GM23338 (cell line): ENCODE data around the gene ESR1. TPM values are rescaled to one million over a fixed set of nuclear protein-coding genes. Genes with fewer than 3 reads are reported as not detected.

Experiments used
- ATAC-seq: fragments of 200-7000 bp; cut with Tn5 transposase; 3 replicates; pipeline ENCODE4 v1.9.1; 2020
- DNase-seq: peaks from one replicate; pipeline ENCODE4 v3.0.0-alpha.2; 2015; ENCODE audit warnings: low spot score
- H2AFZ ChIP-seq: fragments of 200-600 bp; sonication (generic); 2 replicates; pipeline ENCODE4 v1.8.0; 2016; ENCODE audit warnings: antibody characterized with exemption, mild to moderate bottlenecking, moderate library complexity
- H3F3A ChIP-seq: fragments of 200-600 bp; sonication (generic); replicated peaks from 2 replicates; pipeline ENCODE4 v1.8.0; 2017; ENCODE audit warnings: antibody characterized with exemption, mixed run types, low read depth
- H3K27ac ChIP-seq: fragments of 200-600 bp; sonication (generic); 2 replicates; pipeline ENCODE4 v1.6.1; 2016; ENCODE audit warnings: low read depth
- H3K27me3 ChIP-seq: fragments of 200-600 bp; sonication (generic); 2 replicates; pipeline ENCODE4 v1.8.0; 2016; ENCODE audit warnings: mild to moderate bottlenecking, mixed run types, moderate library complexity; ENCODE audit not compliant: insufficient read depth
- H3K36me3 ChIP-seq: fragments of 200-600 bp; sonication (generic); 2 replicates; pipeline ENCODE4 v1.8.0; 2016; ENCODE audit warnings: mild to moderate bottlenecking; ENCODE audit not compliant: insufficient read depth
- H3K4me1 ChIP-seq: fragments of 200-600 bp; sonication (generic); 2 replicates; pipeline ENCODE4 v1.8.0; 2016; ENCODE audit warnings: mild to moderate bottlenecking, moderate library complexity; ENCODE audit not compliant: insufficient read depth
- H3K4me2 ChIP-seq: fragments of 200-600 bp; sonication (generic); 2 replicates; pipeline ENCODE4 v1.7.1; 2017; ENCODE audit warnings: mixed run types
- H3K4me3 ChIP-seq: fragments of 200-600 bp; sonication (generic); 2 replicates; pipeline ENCODE4 v1.6.1; 2016; ENCODE audit warnings: mixed run types
- H3K79me2 ChIP-seq: fragments of 200-600 bp; sonication (generic); replicated peaks from 2 replicates; pipeline ENCODE4 v1.8.0; 2017; ENCODE audit warnings: mild to moderate bottlenecking; ENCODE audit not compliant: insufficient read depth
- H3K9me2 ChIP-seq: fragments of 200-600 bp; sonication (generic); 2 replicates; pipeline ENCODE4 v1.8.0; 2017; ENCODE audit not compliant: insufficient read depth
- H4K20me1 ChIP-seq: fragments of 200-600 bp; sonication (generic); replicated peaks from 2 replicates; pipeline ENCODE4 v1.8.0; 2017; ENCODE audit warnings: mild to moderate bottlenecking; ENCODE audit not compliant: insufficient read depth
- H3K27ac Mint-ChIP-seq: 2 replicates; pipeline ENCODE4 v1.8.0; 2020; ENCODE audit warnings: inconsistent platforms, mild to moderate bottlenecking, moderate library complexity, mixed read lengths
- H3K27me3 Mint-ChIP-seq: 3 replicates; pipeline ENCODE4 v1.8.0; 2022; ENCODE audit warnings: low read depth, mild to moderate bottlenecking, moderate library complexity, mixed read lengths, inconsistent platforms; ENCODE audit not compliant: insufficient read depth, poor library complexity
- H3K36me3 Mint-ChIP-seq: 3 replicates; pipeline ENCODE4 v1.8.0; 2021; ENCODE audit warnings: low read depth, mild to moderate bottlenecking, inconsistent platforms, moderate library complexity, mixed read lengths
- H3K4me1 Mint-ChIP-seq: 3 replicates; pipeline ENCODE4 v1.8.0; 2020; ENCODE audit warnings: mild to moderate bottlenecking, inconsistent platforms, mixed read lengths
- H3K4me3 Mint-ChIP-seq: 3 replicates; pipeline ENCODE4 v1.8.0; 2021; ENCODE audit warnings: moderate library complexity, mild to moderate bottlenecking, inconsistent platforms, mixed read lengths
- H3K9me3 Mint-ChIP-seq: 3 replicates; pipeline ENCODE4 v1.8.0; 2020; ENCODE audit warnings: moderate library complexity, mild to moderate bottlenecking, inconsistent platforms, mixed read lengths
- EZH2 ChIP-seq: fragments of 200-600 bp; sonication (generic); IDR thresholded peaks from one replicate; pipeline ENCODE4 v1.8.0; 2017; ENCODE audit warnings: antibody characterized with exemption, mild to moderate bottlenecking, low read depth; ENCODE audit not compliant: unreplicated experiment
- EZH2phosphoT487 ChIP-seq: fragments of 200-600 bp; sonication (generic); IDR thresholded peaks from one replicate; pipeline ENCODE4 v1.8.1; 2018; ENCODE audit warnings: antibody characterized with exemption; ENCODE audit not compliant: unreplicated experiment
- JUNB ChIP-seq: IDR thresholded peaks from one replicate; pipeline ENCODE4 v1.6.1; 2016; ENCODE audit warnings: antibody characterized with exemption; ENCODE audit not compliant: unreplicated experiment
- NANOG ChIP-seq: IDR thresholded peaks from 2 replicates; pipeline ENCODE4 v1.6.1; 2016; ENCODE audit warnings: antibody characterized with exemption, borderline replicate concordance
- POLR2AphosphoS5 ChIP-seq: IDR thresholded peaks from 2 replicates; pipeline ENCODE4 v1.6.1; 2016; ENCODE audit warnings: antibody characterized with exemption, low read depth
- STAT1 ChIP-seq: IDR thresholded peaks from one replicate; pipeline ENCODE4 v1.6.1; 2016; ENCODE audit warnings: antibody characterized with exemption; ENCODE audit not compliant: unreplicated experiment
- ZNF114 ChIP-seq: fragments of 250-450 bp; sonication (Bioruptor Pico); IDR thresholded peaks from 2 replicates; pipeline ENCODE4 v1.5.0; 2020; ENCODE audit warnings: mild to moderate bottlenecking, moderate library complexity
- ZNF331 ChIP-seq: fragments of 250-450 bp; sonication (Bioruptor Pico); IDR thresholded peaks from 2 replicates; pipeline ENCODE4 v1.5.0; 2020; ENCODE audit warnings: low read depth, mild to moderate bottlenecking, moderate library complexity
- polyA plus RNA-seq: library from polyadenylated mRNA; unstranded; fragments of >200 nt; fragmentation: Nextera tagmentation; extraction: Ambion mirVana; gene quantifications from 2 replicates; pipeline ENCODE4 v1.2.1, GENCODE V29; 2016
- total RNA-seq: library from RNA; depleted of rRNA; stranded (reverse); fragments of >200 nt; shearing (Covaris generic); gene quantifications from 2 replicates; pipeline ENCODE4 v1.2.3, GENCODE V29; 2014
- TF ChIP-seq, protein P1 (sequence below), 2 experiments: fragments of 200-600 bp in 1 of 2; sonication (generic) in 1 of 2; conservative IDR thresholded peaks; 2 replicates each; pipeline versions ENCODE4 v1.5.1 to v1.6.1; 2016 to 2017; ENCODE audit warnings: antibody characterized with exemption in 2 of 2, low read depth in 2 of 2, mild to moderate bottlenecking in 2 of 2, moderate library complexity in 1 of 2
- TF ChIP-seq, protein P2 (sequence below): IDR thresholded peaks from one replicate; pipeline ENCODE4 v1.6.1; 2018; ENCODE audit warnings: antibody characterized with exemption; ENCODE audit not compliant: unreplicated experiment

The ESR1 gene
- total and polyA plus RNA-seq, 2 experiments from 2014 or later = 0.94 TPM; not detected in 1

DNA sequence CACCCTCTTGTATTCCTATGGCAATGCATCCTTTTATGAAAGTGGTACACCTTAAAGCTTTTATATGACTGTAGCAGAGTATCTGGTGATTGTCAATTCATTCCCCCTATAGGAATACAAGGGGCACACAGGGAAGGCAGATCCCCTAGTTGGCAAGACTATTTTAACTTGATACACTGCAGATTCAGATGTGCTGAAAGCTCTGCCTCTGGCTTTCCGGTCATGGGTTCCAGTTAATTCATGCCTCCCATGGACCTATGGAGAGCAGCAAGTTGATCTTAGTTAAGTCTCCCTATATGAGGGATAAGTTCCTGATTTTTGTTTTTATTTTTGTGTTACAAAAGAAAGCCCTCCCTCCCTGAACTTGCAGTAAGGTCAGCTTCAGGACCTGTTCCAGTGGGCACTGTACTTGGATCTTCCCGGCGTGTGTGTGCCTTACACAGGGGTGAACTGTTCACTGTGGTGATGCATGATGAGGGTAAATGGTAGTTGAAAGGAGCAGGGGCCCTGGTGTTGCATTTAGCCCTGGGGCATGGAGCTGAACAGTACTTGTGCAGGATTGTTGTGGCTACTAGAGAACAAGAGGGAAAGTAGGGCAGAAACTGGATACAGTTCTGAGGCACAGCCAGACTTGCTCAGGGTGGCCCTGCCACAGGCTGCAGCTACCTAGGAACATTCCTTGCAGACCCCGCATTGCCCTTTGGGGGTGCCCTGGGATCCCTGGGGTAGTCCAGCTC, 292.1 kb downstream of the ESR1 start:
- Histone ChIP-seq H3K27me3 (no peaks in the 10 kb centered on the region), H3K4me1 (no peaks in the 10 kb centered on the region), H4K20me1 (no peaks in the 10 kb centered on the region), H3K27ac (no peak overlapping the region), H3F3A (no peaks in the 10 kb centered on the region), H2AFZ (peak overlapping the region; percentile 29), H3K4me2 (no peak overlapping the region), H3K36me3 (no peaks in the 10 kb centered on the region), H3K9me2 (peaks cover 8% of the 10 kb centered on the region), H3K4me3 (no peak overlapping the region), H3K79me2 (no peaks in the 10 kb centered on the region)
- DNase-seq (no peak), ATAC-seq (peak; percentile 40; the same call in 1 of the 3 replicates)
- Mint-ChIP-seq H3K9me3 (no peaks in the 10 kb centered on the region), H3K4me3 (no peak overlapping the region), H3K27me3 (no peaks in the 10 kb centered on the region), H3K27ac (no peak overlapping the region), H3K4me1 (peaks cover 8% of the 10 kb centered on the region), H3K36me3 (no peaks in the 10 kb centered on the region)
- TF ChIP-seq STAT1 (no peak), JUNB (no peak), NANOG (no peak), EZH2 (no peak), EZH2phosphoT487 (no peak)
- TF ChIP-seq, protein P1, sequence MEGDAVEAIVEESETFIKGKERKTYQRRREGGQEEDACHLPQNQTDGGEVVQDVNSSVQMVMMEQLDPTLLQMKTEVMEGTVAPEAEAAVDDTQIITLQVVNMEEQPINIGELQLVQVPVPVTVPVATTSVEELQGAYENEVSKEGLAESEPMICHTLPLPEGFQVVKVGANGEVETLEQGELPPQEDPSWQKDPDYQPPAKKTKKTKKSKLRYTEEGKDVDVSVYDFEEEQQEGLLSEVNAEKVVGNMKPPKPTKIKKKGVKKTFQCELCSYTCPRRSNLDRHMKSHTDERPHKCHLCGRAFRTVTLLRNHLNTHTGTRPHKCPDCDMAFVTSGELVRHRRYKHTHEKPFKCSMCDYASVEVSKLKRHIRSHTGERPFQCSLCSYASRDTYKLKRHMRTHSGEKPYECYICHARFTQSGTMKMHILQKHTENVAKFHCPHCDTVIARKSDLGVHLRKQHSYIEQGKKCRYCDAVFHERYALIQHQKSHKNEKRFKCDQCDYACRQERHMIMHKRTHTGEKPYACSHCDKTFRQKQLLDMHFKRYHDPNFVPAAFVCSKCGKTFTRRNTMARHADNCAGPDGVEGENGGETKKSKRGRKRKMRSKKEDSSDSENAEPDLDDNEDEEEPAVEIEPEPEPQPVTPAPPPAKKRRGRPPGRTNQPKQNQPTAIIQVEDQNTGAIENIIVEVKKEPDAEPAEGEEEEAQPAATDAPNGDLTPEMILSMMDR (conservative IDR thresholded peaks at IDR 0.05; ENCODE audit: low read depth in 2 of 2) = no peak
- TF ChIP-seq, protein P2, sequence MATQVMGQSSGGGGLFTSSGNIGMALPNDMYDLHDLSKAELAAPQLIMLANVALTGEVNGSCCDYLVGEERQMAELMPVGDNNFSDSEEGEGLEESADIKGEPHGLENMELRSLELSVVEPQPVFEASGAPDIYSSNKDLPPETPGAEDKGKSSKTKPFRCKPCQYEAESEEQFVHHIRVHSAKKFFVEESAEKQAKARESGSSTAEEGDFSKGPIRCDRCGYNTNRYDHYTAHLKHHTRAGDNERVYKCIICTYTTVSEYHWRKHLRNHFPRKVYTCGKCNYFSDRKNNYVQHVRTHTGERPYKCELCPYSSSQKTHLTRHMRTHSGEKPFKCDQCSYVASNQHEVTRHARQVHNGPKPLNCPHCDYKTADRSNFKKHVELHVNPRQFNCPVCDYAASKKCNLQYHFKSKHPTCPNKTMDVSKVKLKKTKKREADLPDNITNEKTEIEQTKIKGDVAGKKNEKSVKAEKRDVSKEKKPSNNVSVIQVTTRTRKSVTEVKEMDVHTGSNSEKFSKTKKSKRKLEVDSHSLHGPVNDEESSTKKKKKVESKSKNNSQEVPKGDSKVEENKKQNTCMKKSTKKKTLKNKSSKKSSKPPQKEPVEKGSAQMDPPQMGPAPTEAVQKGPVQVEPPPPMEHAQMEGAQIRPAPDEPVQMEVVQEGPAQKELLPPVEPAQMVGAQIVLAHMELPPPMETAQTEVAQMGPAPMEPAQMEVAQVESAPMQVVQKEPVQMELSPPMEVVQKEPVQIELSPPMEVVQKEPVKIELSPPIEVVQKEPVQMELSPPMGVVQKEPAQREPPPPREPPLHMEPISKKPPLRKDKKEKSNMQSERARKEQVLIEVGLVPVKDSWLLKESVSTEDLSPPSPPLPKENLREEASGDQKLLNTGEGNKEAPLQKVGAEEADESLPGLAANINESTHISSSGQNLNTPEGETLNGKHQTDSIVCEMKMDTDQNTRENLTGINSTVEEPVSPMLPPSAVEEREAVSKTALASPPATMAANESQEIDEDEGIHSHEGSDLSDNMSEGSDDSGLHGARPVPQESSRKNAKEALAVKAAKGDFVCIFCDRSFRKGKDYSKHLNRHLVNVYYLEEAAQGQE = no peak

DNA sequence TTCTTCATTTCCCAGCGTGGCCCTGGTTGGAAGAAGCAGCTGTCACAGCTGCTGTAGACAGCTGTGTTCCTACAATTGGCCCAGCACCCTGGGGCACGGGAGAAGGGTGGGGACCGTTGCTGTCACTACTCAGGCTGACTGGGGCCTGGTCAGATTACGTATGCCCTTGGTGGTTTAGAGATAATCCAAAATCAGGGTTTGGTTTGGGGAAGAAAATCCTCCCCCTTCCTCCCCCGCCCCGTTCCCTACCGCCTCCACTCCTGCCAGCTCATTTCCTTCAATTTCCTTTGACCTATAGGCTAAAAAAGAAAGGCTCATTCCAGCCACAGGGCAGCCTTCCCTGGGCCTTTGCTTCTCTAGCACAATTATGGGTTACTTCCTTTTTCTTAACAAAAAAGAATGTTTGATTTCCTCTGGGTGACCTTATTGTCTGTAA, 292.7 kb downstream of the ESR1 start:
- H3K4me2 ChIP-seq = no peak overlapping the region
- no peaks in the 10 kb centered on the region for H3K27me3 ChIP-seq
- H3F3A ChIP-seq = no peaks in the 10 kb centered on the region
- Mint-ChIP-seq H3K27me3 (no peaks in the 10 kb centered on the region), H3K4me1 (peaks cover 8% of the 10 kb centered on the region), H3K9me3 (no peaks in the 10 kb centered on the region), H3K4me3 (no peak overlapping the region), H3K27ac (no peak overlapping the region), H3K36me3 (no peaks in the 10 kb centered on the region)
- ATAC-seq = no peak; the same call in 1 of the 3 replicates
- H3K36me3 ChIP-seq = no peaks in the 10 kb centered on the region
- no peaks in the 10 kb centered on the region for H3K79me2 ChIP-seq
- H2AFZ ChIP-seq = peak overlapping the region; percentile 29
- TF ChIP-seq JUNB = no peak
- TF ChIP-seq EZH2phosphoT487 = no peak
- no peak for TF ChIP-seq ZNF114 (CRISPR knock-in tag)
- no peak for TF ChIP-seq ZNF331 (CRISPR knock-in tag)
- TF ChIP-seq POLR2AphosphoS5 = no peak
- H4K20me1 ChIP-seq = no peaks in the 10 kb centered on the region
- no peaks in the 10 kb centered on the region for H3K4me1 ChIP-seq
- peaks cover 8% of the 10 kb centered on the region; the same call in 1 of the 2 replicates for H3K9me2 ChIP-seq
- no peak for DNase-seq
- no peak overlapping the region for H3K4me3 ChIP-seq
- H3K27ac ChIP-seq = no peak overlapping the region
